Parietal lobe (tissue), 2 donors: ENCODE data around the gene NEXMIF. TPM values are rescaled to one million over a fixed set of nuclear protein-coding genes. Genes with fewer than 3 reads are reported as not detected.

Experiments
- small RNA-seq: library from RNA; depleted of rRNA; stranded (forward); fragments of <200 nt; gene quantifications from one replicate; pipeline ENCODE3, GENCODE V24; 2014; ENCODE audit warnings: low replicate concordance
- total RNA-seq: library from RNA; depleted of rRNA; stranded (reverse); fragments of >200 nt; gene quantifications from one replicate; pipeline ENCODE4 v1.2.3, GENCODE V29; 2014

The NEXMIF gene
- 65.7 TPM for total RNA-seq

GRCh38 chrX:74925225-74926088, at the start of gene NEXMIF:
Gene NEXMIF, minus strand, starts transcription at chrX:74925452.

Small RNA genes within 50 kb of the gene (small RNA-seq; reads per million reads assigned to genes)
- not detected for gene AL139395.1

Other genes starting within 250 kb of the NEXMIF start
- gene ABCB7, start 230.8 kb upstream of the NEXMIF start, total RNA-seq, result 47.9 TPM